GM19099 (cell line): ENCODE results near the gene CLEC1A.

Experiments used
- POLR2A ChIP-seq: IDR thresholded peaks from 3 replicates; pipeline ENCODE4 v1.6.1; 2011; ENCODE audit warnings: low read depth; ENCODE audit not compliant: insufficient read length; ENCODE audit errors: extremely low read depth

CLEC1A gene

GRCh38 chr12:10075451-10075850, 23.3 kb downstream of the CLEC1A start:
- TF ChIP-seq POLR2A: no peak

GRCh38 chr12:10073261-10073660, 25.5 kb downstream of the CLEC1A start:
- TF ChIP-seq POLR2A: no peak

GRCh38 chr12:10072131-10072530, 26.7 kb downstream of the CLEC1A start:
- TF ChIP-seq POLR2A: no peak

- TF ChIP-seq POLR2A: no peak
Measured at GRCh38 chr12:10070380-10070779, 28.4 kb downstream of the CLEC1A start.

GRCh38 chr12:10069976-10070375, 28.8 kb downstream of the CLEC1A start:
- TF ChIP-seq POLR2A: no peak

- no peak for TF ChIP-seq POLR2A
Measured at GRCh38 chr12:10069099-10069498, 29.7 kb downstream of the CLEC1A start.

GRCh38 chr12:10068644-10069043, 30.1 kb downstream of the CLEC1A start:
- no peak for TF ChIP-seq POLR2A

GRCh38 chr12:10067942-10068341, 30.8 kb downstream of the CLEC1A start:
- TF ChIP-seq POLR2A: no peak

GRCh38 chr12:10067264-10067663, 31.5 kb downstream of the CLEC1A start:
- TF ChIP-seq POLR2A: no peak

- no peak for TF ChIP-seq POLR2A
Measured at GRCh38 chr12:10065241-10065640, 33.5 kb downstream of the CLEC1A start.

GRCh38 chr12:10058387-10058786, 40.4 kb downstream of the CLEC1A start:
- no peak for TF ChIP-seq POLR2A

GRCh38 chr12:10052193-10052913, 46.4 kb downstream of the CLEC1A start:
- no peak for TF ChIP-seq POLR2A

- no peak for TF ChIP-seq POLR2A
Measured at GRCh38 chr12:10048526-10048925, 50.3 kb downstream of the CLEC1A start.

- TF ChIP-seq POLR2A: no peak
Measured at GRCh38 chr12:10042167-10042566, 56.6 kb downstream of the CLEC1A start.

GRCh38 chr12:10033783-10034545, 64.8 kb downstream of the CLEC1A start:
- TF ChIP-seq POLR2A: no peak

- TF ChIP-seq POLR2A: no peak
Measured at GRCh38 chr12:10031771-10032175, 67.0 kb downstream of the CLEC1A start.

- no peak for TF ChIP-seq POLR2A
Measured at GRCh38 chr12:10031321-10031720, 67.5 kb downstream of the CLEC1A start.

GRCh38 chr12:10030446-10030845, 68.3 kb downstream of the CLEC1A start, which contains the start of gene CLEC9A:
CLEC9A (plus strand) TSS chr12:10030682; CDS start chr12:10052688, 22,006 bp downstream.
- no peak for TF ChIP-seq POLR2A
